Uterus (tissue), 2 donors: ENCODE results near the gene CNNM3.

ENCODE experiments used
- CTCF ChIP-seq, 4 experiments: fragments of 200-600 bp in 2 of 4; fragments of 450-650 bp in 2 of 4; sonication (generic) in 2 of 4; IDR thresholded peaks; one replicate each; pipeline ENCODE4 v1.5.1; 2016 to 2019; ENCODE audit warnings: antibody characterized with exemption in 4 of 4, mild to moderate bottlenecking in 2 of 4, moderate library complexity in 1 of 4
- POLR2A ChIP-seq, 2 donors: fragments of 450-650 bp; IDR thresholded peaks; one replicate each; pipeline ENCODE4 v1.6.1; 2016; ENCODE audit warnings: antibody characterized with exemption in 2 of 2, mild to moderate bottlenecking in 1 of 2, moderate library complexity in 1 of 2

- TF ChIP-seq CTCF (IDR thresholded peaks at IDR 0.05) = no peak
- TF ChIP-seq POLR2A (IDR thresholded peaks at IDR 0.05) = no peak
Observed at GRCh38 chr2:96839293-96839874, 23.3 kb downstream of the CNNM3 start.
